ENCODE measurements around the gene CEACAM1. TPM values are rescaled to one million over a fixed set of nuclear protein-coding genes. Genes with fewer than 3 reads are reported as not detected.

Gene CEACAM1
- total RNA-seq, 1 experiment from 2014 or later = 1.5 TPM

DNA sequence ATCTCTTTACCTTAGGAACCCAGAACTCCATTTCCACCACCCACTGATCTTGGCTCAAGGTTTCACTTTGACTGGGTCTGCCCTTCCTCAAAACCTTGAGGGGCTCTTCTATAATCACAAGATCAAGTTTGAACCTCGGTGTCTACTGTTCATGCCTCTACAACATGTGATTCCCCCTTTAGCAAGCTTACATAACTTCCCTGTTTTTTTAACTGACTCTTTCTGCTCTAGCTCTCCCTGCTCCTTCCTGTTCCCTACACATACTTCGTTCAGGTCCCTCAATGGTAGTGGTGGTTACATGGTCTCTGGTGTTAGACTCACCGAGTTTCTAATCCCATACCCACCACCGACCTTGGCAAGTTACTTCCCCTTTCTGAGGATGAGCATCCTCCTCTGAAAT is 39.7 kb upstream of the CEACAM1 start:
- Histone ChIP-seq H2BK5ac (ENCODE audit: insufficient read length, low read length) (no peak overlapping the region), H3K27me3 (ENCODE audit: insufficient read depth, low read length) (no peaks in the 10 kb centered on the region), H3K14ac (ENCODE audit: insufficient read depth, low read length) (no peak overlapping the region), H4K91ac (ENCODE audit: insufficient read length, low read depth, low read length) (no peak overlapping the region), H3K79me2 (ENCODE audit: insufficient read depth, low read length) (no peaks in the 10 kb centered on the region), H2BK120ac (ENCODE audit: low read depth, low read length, poor library complexity, severe bottlenecking) (no peak overlapping the region), H3K27ac (ENCODE audit: insufficient read length, low read depth, low read length) (no peak overlapping the region), H4K8ac (replicated peaks; ENCODE audit: insufficient read length, low read depth, low read length) (no peak overlapping the region), H2BK15ac (ENCODE audit: low read depth, low read length) (no peak overlapping the region), H3K23me2 (ENCODE audit: insufficient read length, low read depth, low read length, poor library complexity, severe bottlenecking) (no peaks in the 10 kb centered on the region), H3K9ac (ENCODE audit: extremely low read depth, insufficient read length, low read length) (no peak overlapping the region), H3K4me2 (ENCODE audit: insufficient read depth, insufficient read length, low read length) (no peak overlapping the region), H4K5ac (ENCODE audit: insufficient read length, low read depth, low read length) (no peak overlapping the region), H3K4ac (ENCODE audit: low read depth, low read length) (no peak overlapping the region), H4K20me1 (ENCODE audit: control insufficient read depth, insufficient read depth, insufficient read length) (no peaks in the 10 kb centered on the region), H3K4me1 (ENCODE audit: insufficient read depth, low read length) (no peaks in the 10 kb centered on the region), H2AFZ (ENCODE audit: low read length) (no peak overlapping the region), H3T11ph (ENCODE audit: low read length) (no peak overlapping the region), H3K56ac (ENCODE audit: insufficient read length, low read depth, low read length) (no peak overlapping the region), H2AK5ac (ENCODE audit: insufficient read length, low read length) (no peak overlapping the region), H2BK20ac (ENCODE audit: low read depth, low read length, poor library complexity, severe bottlenecking) (no peak overlapping the region), H3K9me3 (ENCODE audit: control insufficient read depth, low read depth, low read length) (no peaks in the 10 kb centered on the region), H3K79me1 (ENCODE audit: insufficient read depth, low read depth, low read length, poor library complexity, severe bottlenecking) (no peaks in the 10 kb centered on the region), H3K23ac (ENCODE audit: insufficient read length, low read depth, low read length) (no peak overlapping the region), H2BK12ac (ENCODE audit: insufficient read length, low read depth, low read length) (no peak overlapping the region), H3K18ac (ENCODE audit: insufficient read length, low read depth, low read length) (no peak overlapping the region)
- no peak overlapping the region for H3K27ac Mint-ChIP-seq
- H3K36me3 Mint-ChIP-seq (ENCODE audit: insufficient read depth in 1 of 3, low read depth in 3 of 3) = no peaks in the 10 kb centered on the region
- DNase-seq = no peak
- H3K4me1 Mint-ChIP-seq = peaks cover 0 to 2% of the 10 kb centered on the region in 2 experiments; a peak in 1 of 4 replicates
- TF ChIP-seq, protein P1, sequence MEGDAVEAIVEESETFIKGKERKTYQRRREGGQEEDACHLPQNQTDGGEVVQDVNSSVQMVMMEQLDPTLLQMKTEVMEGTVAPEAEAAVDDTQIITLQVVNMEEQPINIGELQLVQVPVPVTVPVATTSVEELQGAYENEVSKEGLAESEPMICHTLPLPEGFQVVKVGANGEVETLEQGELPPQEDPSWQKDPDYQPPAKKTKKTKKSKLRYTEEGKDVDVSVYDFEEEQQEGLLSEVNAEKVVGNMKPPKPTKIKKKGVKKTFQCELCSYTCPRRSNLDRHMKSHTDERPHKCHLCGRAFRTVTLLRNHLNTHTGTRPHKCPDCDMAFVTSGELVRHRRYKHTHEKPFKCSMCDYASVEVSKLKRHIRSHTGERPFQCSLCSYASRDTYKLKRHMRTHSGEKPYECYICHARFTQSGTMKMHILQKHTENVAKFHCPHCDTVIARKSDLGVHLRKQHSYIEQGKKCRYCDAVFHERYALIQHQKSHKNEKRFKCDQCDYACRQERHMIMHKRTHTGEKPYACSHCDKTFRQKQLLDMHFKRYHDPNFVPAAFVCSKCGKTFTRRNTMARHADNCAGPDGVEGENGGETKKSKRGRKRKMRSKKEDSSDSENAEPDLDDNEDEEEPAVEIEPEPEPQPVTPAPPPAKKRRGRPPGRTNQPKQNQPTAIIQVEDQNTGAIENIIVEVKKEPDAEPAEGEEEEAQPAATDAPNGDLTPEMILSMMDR (conservative IDR thresholded peaks at IDR 0.05) = no peak
- H3K27me3 Mint-ChIP-seq (ENCODE audit: low read depth) = peaks cover 37% of the 10 kb centered on the region
- no CpG with 5 or more reads among the region's 4 CpGs for WGBS (ENCODE audit: extremely low coverage, insufficient read length, low lambda C conversion rate)
- H3K9me3 Mint-ChIP-seq = peaks cover 0 to 8% of the 10 kb centered on the region in 2 experiments; a peak in 1 of 5 replicates
- no peak overlapping the region for H3K4me3 Mint-ChIP-seq
